ENCODE results near the gene PTPMT1. TPM values are rescaled to one million over a fixed set of nuclear protein-coding genes. Genes with fewer than 3 reads are reported as not detected.
"Not testable (repeated sequence)": the region's sequence is repeated elsewhere in the genome, so short reads cannot be mapped to it uniquely, and the experiment has no call there.

The PTPMT1 gene
- total RNA-seq, result 26.9 TPM

DNA sequence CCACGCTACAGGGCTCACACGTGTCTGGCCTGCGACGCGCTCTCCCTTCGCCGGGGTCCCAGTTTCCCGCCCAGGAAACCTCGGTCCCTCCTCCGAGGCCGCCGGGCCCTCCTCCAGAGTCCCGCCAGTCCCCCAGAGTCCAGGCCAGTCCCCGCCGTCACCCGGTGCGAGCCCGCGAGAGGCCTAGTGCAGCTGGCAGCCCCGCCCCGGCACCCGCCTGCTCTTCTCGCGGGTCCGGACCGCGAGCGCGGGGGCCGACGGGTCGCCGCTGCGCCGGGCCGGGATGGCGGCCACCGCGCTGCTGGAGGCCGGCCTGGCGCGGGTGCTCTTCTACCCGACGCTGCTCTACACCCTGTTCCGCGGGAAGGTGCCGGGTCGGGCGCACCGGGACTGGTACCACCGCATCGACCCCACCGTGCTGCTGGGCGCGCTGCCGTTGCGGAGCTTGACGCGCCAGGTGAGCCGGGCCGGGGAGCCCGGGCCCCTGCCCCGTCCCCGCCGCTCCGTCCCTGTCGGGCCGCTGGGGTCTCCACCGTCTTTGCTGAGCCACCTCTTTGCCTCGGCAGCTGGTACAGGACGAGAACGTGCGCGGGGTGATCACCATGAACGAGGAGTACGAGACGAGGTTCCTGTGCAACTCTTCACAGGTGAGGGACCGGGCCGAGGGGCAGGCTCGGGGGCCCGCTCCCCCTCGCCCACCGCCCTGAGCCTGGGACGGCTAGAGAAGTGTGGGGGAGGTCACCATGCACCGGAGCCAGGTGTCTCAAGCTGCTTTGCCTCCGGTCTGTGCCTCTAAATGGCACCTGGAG is at the start of gene PTPMT1:
TSS of gene PTPMT1 (plus strand) at position 260 of the 809 bp plus-strand sequence. CDS start at position 284, 24 bp downstream.
- no peak for DNase-seq

DNA sequence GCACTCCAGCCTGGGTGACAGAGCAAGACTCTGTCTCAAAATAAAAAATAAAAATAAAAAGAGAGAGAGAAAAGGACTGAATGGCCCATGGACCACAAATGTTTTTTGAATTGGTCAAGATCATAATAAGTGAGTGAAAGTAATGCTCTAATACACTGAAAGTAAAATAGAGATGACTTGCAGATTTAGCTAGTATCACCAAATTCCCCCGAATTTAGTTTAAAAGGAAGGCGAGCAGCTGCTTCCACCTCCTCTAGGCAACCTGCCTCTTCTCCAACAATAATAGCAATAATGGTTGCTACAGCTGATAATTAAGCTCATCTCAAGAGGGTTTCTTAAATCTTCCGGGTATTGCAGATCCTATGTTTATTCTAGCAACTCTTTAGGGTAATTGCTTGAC is 49.2 kb upstream of the PTPMT1 start:
- no peak for DNase-seq

DNA sequence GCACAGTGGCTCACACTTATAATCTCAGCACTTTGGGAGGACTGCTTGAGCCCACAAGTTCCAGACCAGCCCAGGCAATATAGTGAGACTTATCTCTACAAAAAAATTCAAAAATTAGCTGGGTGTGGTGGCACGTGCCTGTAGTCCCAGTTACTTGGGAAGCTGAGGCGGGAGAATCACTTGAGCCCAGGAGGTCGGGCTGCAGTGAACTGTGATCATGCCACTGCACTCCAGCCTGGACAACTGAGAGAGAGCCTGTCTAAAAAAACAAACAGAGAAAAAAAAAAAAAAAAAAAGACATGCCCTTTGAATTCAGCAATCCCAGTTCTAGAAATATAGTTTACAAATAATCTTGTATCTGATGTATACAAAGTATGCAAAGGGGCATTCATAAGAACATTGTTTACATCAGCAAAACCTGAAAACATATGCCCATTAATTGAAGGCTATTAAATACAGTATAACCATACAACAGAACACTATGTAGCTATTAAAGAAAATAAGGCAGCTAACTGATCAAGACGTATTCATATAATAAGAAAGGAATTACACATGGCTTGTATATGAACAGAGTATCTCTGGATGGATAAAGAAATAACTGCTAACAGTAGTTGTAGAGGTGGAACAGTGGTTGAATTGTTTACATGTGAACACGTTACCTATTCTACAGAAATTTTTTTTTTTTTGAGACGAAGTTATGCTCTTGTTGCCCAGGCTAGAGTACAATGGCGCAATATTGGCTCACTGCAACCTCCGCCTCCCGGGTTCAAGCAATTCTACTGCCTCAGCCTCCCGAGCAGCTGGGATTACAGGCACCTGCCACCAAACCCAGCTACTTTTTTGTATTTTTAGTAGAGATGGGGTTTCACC is 48.2 kb upstream of the PTPMT1 start:
- no peak for DNase-seq

- no peak for DNase-seq
Measured at GRCh38 chr11:47518212-47518964, 47.0 kb upstream of the PTPMT1 start.

DNA sequence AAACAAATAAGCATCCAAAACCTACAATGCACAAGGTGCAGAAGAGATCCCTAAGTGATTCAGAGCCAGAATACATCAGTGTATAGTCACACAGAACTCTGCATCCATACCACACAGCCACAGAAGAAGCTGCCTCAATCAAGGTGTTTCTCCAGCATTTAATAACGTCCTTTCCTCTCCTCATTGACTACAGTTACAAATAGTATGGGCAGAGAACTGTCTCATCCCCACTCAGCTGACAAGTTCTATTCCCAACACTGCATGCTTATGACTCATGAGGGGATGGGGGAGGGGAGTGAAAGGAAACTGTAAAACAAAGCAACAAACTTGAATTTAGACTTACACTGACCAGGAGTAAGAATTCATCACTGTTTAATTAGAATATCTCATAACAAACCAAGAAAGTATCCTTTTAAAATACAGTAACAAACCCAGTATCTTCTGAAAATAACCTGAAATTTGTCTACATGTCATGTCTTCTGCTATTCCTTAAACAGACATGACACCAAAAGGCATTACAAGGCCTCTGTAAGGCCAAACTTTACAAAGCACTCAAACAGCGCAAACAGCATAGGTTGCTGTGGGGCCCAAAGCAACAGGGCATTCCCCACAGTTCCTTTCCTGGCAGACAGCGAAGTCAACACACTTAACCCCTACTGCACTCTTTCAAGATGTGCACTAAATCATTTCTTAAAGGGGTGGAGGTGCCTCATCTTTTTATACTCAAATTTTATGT is 41.7 kb upstream of the PTPMT1 start:
- no peak for DNase-seq

DNA sequence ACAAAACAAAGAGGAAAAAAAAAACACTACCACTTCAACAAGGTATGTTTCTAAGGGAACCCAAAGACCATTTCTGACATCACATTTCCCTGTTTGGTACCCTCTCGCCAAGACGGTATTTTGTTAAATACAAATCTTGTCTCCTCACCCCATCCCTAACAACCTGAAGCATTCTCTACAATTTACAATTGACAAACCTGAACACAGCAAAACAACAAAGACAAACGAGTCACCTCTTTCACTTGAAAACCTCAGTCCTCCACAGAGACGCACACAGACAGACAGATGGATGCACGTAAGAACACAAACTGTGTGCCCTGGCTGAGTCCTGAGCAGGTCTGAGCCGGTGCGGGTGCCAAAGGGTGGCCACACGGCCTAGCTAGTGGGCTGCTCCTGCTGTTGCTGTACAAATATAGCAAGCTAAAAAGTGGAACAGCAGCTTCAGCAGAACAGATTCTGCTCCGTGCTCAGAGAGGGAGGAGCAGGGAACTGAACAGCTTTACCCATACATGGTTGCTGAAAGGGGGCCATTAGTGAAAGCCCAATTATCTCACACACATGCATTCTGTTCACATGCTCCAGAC is 41.0 kb upstream of the PTPMT1 start:
- DNase-seq, result no peak

GRCh38 chr11:47526032-47526431 is 39.4 kb upstream of the PTPMT1 start:
- DNase-seq, result not testable (repeated sequence)

DNA sequence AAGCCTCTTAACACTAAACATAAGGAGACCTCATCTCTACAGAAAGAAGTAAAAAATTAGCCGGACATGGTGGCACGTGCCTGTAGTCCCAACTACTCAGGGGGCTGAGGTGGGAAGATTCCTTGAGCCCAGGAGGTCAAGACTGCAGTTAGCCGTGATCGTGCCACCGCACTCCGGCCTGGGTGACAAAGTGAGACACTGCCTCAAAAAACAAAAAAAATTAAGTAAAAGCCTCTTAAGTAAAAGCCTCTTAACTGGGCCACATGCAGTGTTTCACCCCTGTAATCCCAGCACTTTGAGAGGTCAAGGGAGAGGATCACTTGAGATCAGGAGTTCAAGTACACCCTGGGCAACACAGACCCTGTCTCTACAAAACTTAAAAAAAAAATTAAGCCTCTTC is 38.2 kb upstream of the PTPMT1 start:
- no peak for DNase-seq

GRCh38 chr11:47529951-47530350 is 35.4 kb upstream of the PTPMT1 start:
- DNase-seq, result no peak

DNA sequence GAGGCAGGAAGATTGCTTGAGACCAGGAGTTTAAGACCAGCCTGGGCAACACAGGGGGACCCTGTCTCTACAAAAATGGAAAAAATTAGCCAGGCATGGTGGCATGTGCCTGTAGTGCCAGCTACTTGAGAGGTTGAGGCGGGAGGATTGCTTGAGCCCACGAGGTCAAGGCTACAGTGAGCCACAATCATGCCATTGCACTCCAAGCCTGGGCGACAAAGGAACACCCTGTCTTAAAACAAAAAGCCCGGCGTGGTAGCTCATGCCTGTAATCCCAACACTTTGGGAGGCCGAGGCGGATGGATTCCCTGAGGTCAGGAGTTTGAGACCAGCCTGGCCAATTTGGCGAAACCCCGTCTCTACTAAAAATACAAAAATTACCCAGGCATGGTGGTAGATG is 34.7 kb upstream of the PTPMT1 start:
- not testable (repeated sequence) for DNase-seq

GRCh38 chr11:47531666-47532065 is 33.7 kb upstream of the PTPMT1 start:
- DNase-seq, result no peak

DNA sequence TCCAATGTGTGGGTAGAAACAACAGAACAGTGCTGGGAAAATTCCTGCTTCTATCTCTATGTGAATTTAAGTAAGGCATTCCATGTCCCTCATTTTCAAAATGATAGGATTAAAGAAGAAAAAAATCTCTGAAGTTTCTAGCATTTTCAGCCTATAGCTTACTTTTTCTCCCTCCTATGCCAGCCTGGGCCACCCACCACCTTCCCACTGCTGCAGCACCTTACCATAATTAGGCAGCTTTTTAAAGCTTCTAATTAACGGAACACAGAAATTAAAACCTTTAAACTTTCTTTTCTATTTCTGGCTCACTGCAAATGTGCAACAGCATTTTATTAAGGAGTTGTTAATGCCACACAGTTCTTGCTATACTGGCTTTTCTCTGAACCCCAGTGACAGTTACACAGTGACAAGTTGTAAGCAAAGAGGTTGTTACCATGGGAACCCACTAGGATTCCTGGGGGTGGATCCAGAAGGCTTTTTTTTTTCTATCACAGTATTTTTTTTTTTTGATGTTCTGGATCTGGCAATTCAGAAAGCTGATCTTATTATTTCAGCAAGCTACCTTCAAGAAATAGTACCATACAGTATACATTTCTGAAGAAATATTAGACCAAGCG is 32.7 kb upstream of the PTPMT1 start:
- no peak for DNase-seq

- no peak for DNase-seq
Measured at GRCh38 chr11:47533690-47534151, 31.7 kb upstream of the PTPMT1 start.

DNA sequence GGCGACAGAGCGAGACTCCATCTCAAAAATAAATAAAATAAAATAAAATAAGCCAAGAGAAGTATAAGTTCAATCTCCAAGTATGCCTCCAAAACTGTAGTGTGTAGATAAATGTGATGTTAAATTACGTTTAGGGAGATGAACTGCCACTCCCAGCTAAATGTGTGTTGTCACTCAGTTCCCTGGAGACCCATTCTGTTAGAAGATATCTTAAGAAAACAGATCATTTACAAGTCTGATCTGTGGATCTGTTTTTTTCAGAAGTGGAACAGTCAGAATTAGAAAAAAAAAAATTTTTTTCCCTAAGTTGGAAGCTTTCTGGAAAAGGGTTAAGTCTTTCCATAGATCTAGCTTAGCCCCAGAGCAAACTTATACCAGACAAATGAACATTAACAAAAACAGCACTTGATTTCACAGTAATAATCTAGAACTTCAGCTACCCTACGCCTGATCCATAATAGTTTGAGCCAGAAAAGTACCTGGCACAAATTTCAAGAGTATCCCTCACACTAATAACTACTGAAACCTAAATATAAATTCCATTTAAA is 30.6 kb upstream of the PTPMT1 start:
- no peak for DNase-seq

GRCh38 chr11:47536915-47537314 is 28.5 kb upstream of the PTPMT1 start:
- no peak for DNase-seq

DNA sequence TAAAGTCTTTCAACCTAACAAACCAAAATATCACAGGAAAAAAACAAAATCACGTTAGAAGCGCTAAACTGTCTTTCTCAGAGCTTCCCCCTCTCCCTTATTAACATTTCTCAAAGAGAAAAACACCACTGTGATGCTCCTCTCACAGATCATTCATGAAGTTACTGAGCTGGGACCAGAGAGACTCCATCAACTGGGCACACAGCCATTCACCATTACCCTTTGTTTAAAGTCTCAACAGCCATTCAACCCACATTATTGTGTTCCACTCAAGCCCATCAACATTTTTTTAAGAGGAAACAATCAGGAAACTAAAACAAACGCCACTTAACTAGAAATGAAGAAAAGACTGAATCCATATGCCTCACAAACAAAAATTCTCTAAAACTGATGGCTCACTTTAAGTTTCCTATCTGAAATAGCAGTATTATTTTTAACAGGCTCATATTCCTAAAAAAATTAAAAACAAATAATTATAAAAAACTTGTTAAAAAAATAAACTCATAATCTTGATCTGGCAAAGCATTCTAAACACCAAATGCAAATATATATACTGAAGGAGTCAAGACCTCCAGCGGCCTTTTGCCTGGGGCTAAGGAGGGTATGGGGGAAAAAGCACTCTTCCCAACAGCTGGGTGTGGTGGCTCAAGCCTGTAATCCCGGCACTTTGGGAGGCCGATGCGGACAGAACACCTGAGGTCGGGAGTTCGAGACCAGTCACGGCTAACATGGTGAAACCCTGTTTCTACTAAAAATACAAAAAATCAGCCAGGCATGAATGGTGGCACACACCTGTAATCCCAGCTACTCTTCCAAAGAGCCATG is 26.4 kb upstream of the PTPMT1 start:
- DNase-seq, result no peak

GRCh38 chr11:47539681-47540039 is 25.7 kb upstream of the PTPMT1 start:
- no peak for DNase-seq

GRCh38 chr11:47541070-47541469 is 24.3 kb upstream of the PTPMT1 start:
- no peak for DNase-seq

DNA sequence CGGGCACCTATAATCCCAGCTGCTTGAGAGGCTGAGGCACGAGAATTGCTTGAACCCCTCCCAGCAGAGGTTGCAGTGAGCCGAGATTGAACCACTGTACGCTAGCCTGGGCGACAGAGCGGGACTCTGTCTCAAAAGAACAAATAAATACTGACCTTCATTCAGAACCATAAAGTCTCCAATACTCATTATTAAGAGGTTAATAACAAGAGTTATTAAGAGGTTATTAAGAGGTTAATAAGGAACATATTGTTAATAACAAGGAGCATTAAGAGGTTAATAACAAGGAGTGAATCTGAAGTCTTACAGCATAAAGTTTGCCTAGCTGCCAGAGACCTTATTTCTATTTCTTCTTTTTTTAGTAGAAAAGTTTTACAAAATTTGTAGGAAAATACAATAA is 20.1 kb upstream of the PTPMT1 start:
- no peak for DNase-seq

- not testable (repeated sequence) for DNase-seq
Measured at GRCh38 chr11:47546274-47546673, 19.1 kb upstream of the PTPMT1 start.

Measured in skin of body (tissue), 2 donors.